Osteoblast (primary cell): ENCODE data around the gene MGAT4A. TPM values are rescaled to one million over a fixed set of nuclear protein-coding genes. Genes with fewer than 3 reads are reported as not detected.

Source experiments
- DNase-seq: peaks from one replicate; pipeline ENCODE4 v3.0.0; 2011; ENCODE audit warnings: low spot score, mixed read lengths; ENCODE audit not compliant: insufficient read length; ENCODE audit errors: missing footprints
- H2AFZ ChIP-seq: 2 replicates; pipeline ENCODE4 v1.6.0; 2011; ENCODE audit warnings: mild to moderate bottlenecking, low read length
- H3K27ac ChIP-seq: 2 replicates; pipeline ENCODE4 v1.5.1; 2011; ENCODE audit warnings: mild to moderate bottlenecking, low read depth, low read length, moderate library complexity
- H3K27me3 ChIP-seq: 2 replicates; pipeline ENCODE4 v1.6.0; 2012; ENCODE audit warnings: mild to moderate bottlenecking, control low read depth, inconsistent platforms, low read length, moderate library complexity; ENCODE audit not compliant: insufficient read depth
- H3K36me3 ChIP-seq: 2 replicates; pipeline ENCODE4 v1.5.1; 2011; ENCODE audit warnings: mild to moderate bottlenecking, low read length, control low read depth, moderate library complexity; ENCODE audit not compliant: insufficient read depth
- H3K4me1 ChIP-seq: 2 replicates; pipeline ENCODE4 v1.5.1; 2011; ENCODE audit warnings: mild to moderate bottlenecking, low read length, control low read depth, moderate library complexity; ENCODE audit not compliant: insufficient read depth
- H3K4me2 ChIP-seq: 2 replicates; pipeline ENCODE4 v1.6.0; 2011; ENCODE audit warnings: mild to moderate bottlenecking, low read length; ENCODE audit not compliant: insufficient read depth
- H3K4me3 ChIP-seq: fragments of 200-600 bp; sonication (generic); 3 replicates; pipeline ENCODE4 v1.5.1; 2012; ENCODE audit warnings: mild to moderate bottlenecking, low read length, inconsistent platforms; ENCODE audit not compliant: insufficient read depth
- H3K79me2 ChIP-seq: 2 replicates; pipeline ENCODE4 v1.6.0; 2012; ENCODE audit warnings: mild to moderate bottlenecking, low read length, control low read depth, inconsistent platforms; ENCODE audit not compliant: insufficient read depth
- H3K9me3 ChIP-seq: 2 replicates; pipeline ENCODE4 v1.5.1; 2011; ENCODE audit warnings: low read depth, low read length, control low read depth
- H4K20me1 ChIP-seq: 2 replicates; pipeline ENCODE4 v1.6.0; 2012; ENCODE audit warnings: mild to moderate bottlenecking, low read length, control low read depth; ENCODE audit not compliant: insufficient read depth
- total RNA-seq: library from RNA; depleted of rRNA; stranded (reverse); fragments of >200 nt; gene quantifications from 2 replicates; pipeline ENCODE4 v1.2.3, GENCODE V29; 2012
- TF ChIP-seq, protein P1 (sequence below): IDR thresholded peaks from 2 replicates; pipeline ENCODE4 v1.5.1; 2011; ENCODE audit warnings: mild to moderate bottlenecking, low read depth, low read length, moderate library complexity; ENCODE audit errors: extremely low read depth

Gene MGAT4A
- total RNA-seq, 1 donor, result 0.36 TPM

DNA sequence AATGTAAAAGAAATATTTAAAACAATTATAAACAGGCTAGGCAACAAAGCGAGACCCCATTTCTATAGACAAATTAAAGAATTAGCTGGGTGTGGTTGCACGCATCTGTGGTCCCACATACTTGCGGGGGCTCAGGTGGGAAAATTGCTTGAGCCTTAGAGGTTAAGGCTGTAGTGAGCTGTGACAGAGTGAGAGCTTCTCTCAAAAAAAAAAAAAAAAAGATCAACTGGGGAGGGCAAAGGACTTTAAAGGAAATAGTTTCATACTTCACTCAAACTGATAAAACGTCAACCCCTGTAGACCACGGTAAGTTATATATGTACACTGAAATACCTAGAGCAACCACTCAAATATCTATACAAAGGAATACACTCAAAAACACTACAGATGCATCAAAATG lies 37.5 kb downstream of the MGAT4A start:
- no peak overlapping the region for H3K4me2 ChIP-seq
- H2AFZ ChIP-seq, result no peak overlapping the region
- no peaks in the 10 kb centered on the region for H3K4me1 ChIP-seq
- no peak overlapping the region for H3K27ac ChIP-seq
- TF ChIP-seq, protein P1, sequence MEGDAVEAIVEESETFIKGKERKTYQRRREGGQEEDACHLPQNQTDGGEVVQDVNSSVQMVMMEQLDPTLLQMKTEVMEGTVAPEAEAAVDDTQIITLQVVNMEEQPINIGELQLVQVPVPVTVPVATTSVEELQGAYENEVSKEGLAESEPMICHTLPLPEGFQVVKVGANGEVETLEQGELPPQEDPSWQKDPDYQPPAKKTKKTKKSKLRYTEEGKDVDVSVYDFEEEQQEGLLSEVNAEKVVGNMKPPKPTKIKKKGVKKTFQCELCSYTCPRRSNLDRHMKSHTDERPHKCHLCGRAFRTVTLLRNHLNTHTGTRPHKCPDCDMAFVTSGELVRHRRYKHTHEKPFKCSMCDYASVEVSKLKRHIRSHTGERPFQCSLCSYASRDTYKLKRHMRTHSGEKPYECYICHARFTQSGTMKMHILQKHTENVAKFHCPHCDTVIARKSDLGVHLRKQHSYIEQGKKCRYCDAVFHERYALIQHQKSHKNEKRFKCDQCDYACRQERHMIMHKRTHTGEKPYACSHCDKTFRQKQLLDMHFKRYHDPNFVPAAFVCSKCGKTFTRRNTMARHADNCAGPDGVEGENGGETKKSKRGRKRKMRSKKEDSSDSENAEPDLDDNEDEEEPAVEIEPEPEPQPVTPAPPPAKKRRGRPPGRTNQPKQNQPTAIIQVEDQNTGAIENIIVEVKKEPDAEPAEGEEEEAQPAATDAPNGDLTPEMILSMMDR, result no peak
- H4K20me1 ChIP-seq, result no peaks in the 10 kb centered on the region
- no peak overlapping the region for H3K4me3 ChIP-seq
- no peak for DNase-seq
- H3K79me2 ChIP-seq, result no peaks in the 10 kb centered on the region
- H3K9me3 ChIP-seq, result no peaks in the 10 kb centered on the region
- no peaks in the 10 kb centered on the region for H3K36me3 ChIP-seq
- H3K27me3 ChIP-seq, result peaks cover 4% of the 10 kb centered on the region

DNA sequence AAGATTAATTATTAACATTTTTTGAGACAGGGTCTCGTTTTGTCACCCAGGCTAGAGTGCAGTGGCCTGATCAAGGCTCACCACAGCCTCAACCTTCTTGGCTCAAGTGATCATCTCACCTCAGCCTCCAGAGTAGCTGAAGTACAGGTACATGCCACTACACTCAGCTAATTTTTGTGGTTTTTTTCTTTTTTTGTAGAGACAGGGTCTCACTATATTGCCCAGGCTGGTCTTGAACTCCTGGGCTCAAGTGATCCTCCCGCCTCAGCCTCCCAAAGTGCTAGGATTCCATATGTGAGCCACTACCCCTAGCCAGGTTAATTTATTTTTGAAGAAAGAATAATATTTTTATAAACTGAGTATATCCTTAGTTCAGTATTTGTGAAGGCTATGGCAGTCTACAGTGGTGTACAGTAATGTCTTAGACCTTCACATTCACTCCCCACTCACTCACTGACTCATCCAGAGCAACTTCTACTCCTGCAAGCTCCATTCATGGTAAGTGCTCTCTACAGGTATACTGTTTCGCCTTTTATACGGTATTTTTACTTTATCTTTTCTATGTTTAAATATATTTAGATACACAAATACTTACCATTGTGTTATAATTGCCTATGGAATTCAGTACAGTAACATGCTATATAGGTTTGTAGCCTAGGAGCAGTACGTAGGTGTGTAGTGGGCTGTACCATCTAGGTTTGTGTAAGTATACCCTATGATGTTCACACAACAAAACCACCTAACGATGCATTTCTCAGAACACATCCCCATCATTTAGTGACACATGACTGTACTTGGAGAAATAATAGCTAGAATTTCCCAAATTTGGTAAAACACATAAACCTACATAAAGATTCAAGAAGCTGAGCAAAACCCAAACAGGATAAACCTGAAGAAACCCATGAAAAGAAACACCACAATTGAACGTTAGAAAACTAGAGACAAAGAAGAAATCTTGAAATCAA lies 38.6 kb downstream of the MGAT4A start:
- Histone ChIP-seq H3K4me3 (no peak overlapping the region), H3K79me2 (no peaks in the 10 kb centered on the region), H3K27me3 (peaks cover 4% of the 10 kb centered on the region), H4K20me1 (no peaks in the 10 kb centered on the region), H3K4me1 (no peaks in the 10 kb centered on the region), H3K36me3 (no peaks in the 10 kb centered on the region), H3K9me3 (no peaks in the 10 kb centered on the region), H3K27ac (no peak overlapping the region), H2AFZ (no peak overlapping the region), H3K4me2 (no peak overlapping the region)
- TF ChIP-seq, protein P1, result no peak
- DNase-seq, result no peak

DNA sequence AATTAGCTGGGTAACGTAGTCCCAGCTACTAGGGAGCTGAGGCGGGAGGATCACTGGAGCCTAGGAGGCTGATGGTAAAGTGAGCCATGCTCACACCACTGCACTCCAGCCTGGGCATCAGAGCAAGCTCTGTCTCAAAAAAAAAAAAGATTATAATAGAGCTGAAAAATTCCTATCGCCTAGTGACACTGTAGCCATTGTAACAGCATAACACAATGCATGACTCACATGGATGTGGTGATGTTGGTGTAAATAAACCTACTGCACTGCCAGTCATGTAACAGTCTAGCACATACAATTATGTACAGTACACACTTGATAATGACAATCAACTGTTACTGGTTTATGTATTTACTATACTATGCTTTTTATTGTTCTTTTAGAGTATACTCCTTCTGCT lies 39.6 kb downstream of the MGAT4A start:
- no peaks in the 10 kb centered on the region for H3K36me3 ChIP-seq
- H2AFZ ChIP-seq, result no peak overlapping the region
- peaks cover 3% of the 10 kb centered on the region for H3K27me3 ChIP-seq
- H3K27ac ChIP-seq, result no peak overlapping the region
- H3K79me2 ChIP-seq, result no peaks in the 10 kb centered on the region
- no peak overlapping the region for H3K4me2 ChIP-seq
- H3K4me1 ChIP-seq, result no peaks in the 10 kb centered on the region
- no peak overlapping the region for H3K4me3 ChIP-seq
- TF ChIP-seq, protein P1, result no peak
- no peaks in the 10 kb centered on the region for H4K20me1 ChIP-seq
- DNase-seq, result no peak
- H3K9me3 ChIP-seq, result no peaks in the 10 kb centered on the region
